Stimulated activated CD8-positive, alpha-beta memory T cell treated with anti-CD3 and anti-CD28 coated beads, Interleukin-7, amount 100 ng/mL, for 1 hour (primary cell): ENCODE data around the gene TMEM54.

Experiments used
- DNase-seq, 2 donors: peaks; one replicate each; pipeline ENCODE4 v3.0.0-alpha.2; 2020; ENCODE audit warnings: low read depth in 2 of 2

TMEM54 gene

DNA sequence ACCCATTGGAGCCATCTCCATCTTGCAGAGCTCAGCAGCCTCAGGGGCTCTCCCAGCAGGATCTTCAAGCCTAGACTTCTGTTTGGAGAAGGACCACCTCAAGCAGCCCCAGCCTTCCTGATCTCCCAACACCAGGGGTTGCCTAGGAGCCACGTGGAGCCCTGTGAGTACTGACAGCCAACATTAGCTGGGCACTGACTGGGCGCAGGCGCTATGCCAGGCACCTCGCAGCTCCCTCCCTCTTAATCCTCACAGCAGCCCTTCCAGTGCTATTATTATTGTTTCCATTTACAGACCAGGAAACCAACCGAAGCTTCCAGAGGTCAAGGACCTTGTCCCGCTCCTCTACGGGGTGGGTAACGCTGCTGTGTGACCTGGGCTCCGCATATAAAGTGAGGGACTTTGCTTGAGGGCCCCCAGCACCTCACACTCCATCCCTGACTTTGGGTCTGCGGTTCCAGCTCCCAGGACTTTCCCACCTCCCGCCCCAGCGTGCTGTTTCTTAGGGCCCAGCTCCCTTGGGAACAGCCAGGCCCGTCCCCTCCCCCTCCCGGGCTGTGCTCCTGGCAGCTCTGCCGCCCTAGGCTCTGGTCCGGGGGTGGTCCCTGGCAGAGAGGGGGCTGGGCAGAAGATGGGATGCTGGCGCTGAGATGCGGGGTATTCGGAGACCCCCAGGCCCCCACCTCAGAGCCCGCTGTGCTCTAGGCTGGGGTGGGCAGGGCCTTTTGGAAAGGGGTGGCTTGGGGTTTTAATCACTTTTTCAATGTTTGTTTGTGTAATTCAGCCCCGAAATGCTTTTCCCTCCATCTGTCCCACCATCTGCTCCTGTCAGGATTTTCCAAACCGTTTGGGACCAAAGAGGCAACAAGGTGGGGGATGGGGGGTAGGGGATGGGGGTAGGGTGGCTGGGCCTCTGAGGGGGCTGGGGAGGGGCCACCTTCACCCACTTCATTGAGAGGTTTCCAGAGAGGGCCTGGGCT lies 19.0 kb downstream of the TMEM54 start:
- no peak for DNase-seq

DNA sequence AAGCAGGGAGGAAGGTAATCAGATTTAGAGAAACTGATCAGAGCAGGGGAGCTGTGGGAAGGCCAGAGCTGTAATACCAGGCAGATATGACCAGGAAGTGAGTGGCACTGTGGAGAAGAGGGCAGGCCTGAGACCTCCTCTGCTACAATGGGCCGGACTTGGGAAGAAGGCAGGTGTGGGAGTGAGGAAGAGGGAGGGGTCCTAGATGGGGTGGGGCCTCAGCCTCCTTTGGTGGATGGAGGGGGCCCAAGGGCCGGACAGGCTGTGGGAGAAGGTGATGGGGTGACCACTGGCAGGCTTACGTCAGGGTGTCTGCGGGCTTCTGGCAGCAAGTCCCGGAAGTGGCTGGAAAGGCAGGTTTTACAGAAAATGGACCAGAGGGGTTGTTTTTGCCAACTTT lies 19.9 kb downstream of the TMEM54 start:
- DNase-seq: no peak

DNA sequence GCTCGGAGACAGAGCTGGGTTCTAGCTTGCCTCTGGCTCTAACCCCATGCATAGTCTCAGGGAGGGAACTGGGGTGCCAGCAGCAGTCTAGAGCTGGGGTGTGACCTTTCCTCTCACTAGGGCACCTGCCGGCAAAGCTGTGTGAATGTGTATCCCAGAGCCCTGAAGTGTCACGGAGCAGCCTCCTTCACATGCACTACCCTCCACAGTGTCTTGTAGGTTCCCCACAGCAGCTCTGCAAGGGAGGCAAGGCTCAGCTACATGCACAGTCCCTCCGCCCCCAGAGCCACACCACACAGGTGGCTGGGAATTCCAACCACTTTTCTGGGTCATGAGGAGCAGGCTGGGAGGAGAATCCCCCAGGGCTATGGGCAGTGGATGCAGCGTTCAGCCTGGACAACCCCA lies 22.6 kb downstream of the TMEM54 start:
- DNase-seq: no peak

DNA sequence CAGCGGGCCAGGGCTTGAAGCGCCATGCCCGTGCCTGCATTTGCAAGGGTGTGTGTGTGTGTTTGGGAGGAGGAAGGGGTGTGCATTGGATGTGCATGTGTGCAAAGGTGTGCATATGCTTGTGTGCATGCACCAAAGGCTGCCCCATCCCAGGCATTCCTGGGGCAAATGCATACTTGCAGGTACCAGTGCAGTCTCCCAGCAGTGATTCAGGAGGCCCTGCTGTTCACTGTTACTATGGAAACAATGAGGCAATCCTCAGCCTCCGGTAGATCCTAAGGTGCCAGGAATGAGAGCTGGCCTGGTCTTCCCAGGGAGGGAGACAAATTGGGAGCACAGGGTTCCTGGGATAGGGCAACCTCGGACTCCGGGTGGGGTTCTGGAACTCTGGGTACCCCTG lies 23.0 kb downstream of the TMEM54 start:
- no peak for DNase-seq

DNA sequence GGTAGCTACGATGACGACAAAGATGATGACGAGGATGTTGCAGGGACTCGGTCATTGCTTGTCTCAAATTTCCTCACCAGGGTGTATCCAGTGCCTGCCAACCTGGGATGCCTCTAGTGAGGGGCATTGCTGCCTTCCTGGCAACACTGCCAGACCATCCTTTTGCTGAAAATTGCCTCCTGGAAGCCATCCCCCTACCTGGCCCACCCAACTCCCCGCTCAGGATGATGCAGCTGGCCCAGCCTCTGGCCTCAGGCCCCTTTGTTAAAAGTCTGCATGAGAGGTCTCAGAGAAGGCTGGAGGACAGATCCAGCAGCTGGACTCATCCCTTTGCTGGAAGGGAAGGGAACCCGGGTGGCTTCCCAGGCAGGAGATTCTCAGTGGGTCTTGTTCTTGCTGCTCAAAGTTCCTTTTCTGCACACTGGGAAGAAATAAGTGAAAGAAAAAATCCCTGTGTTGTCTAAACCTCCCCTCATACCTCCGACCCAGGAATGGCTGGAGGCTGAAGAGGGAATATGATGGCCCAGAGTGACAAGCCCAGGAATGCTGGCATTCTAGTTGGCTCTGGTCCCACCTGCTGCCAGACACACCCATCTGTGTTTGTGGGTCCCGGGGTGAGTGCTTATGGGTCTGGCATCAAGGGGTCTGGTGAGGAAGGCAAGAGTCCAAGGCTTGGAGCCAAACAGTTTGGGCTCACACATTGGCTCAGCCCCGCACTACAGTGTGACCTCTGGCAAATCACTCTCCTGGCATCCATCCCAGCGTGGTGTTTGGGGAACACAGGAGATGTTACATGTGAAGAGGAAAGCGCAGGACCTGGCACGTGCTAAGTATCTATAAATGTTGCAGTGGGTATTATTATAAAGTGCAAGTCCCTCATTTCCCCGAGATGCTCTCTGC lies 23.7 kb downstream of the TMEM54 start:
- DNase-seq: no peak

DNA sequence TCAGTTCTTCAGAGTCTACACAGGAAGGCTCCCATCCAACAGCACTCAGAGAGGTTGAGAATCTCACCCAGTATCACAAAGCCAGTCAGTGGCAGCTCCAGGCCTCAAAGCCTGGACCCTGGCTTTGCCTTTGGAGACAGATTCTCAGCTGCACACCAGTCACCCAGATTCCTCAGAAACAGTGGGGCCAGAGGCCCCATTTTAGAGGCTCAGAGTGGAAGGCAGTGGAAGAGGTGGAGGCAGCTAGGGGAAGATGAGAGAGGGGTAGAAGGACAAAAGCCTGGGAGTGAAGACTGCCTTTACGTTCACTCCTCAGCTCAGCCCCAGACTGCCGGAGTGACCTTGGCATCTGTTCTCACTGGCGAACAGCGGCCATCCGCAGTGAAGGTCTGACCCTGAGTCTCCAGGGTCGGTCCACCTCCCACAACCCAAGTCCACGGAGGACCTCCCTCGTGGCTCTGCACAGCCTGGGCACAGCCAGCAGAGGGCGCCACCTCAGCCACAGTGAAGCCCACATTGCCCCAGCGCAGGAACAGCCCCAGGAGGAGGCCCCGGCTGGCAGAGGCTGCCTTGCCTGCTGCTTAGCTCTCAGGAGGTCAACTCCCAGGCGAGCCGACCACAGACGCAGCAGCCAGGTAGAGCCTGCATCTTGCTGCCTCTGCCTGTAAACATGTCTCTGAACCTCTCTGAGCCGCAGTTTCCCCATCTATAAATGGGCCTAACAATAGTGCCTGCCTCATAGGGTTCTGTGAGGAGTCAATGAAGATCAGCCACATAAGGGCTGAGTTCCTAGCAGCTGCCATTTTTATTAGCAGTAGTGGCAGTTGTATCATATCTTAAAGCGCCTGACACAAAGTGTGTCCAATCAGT lies 24.6 kb downstream of the TMEM54 start:
- DNase-seq: peak in 1 of 2 donors; percentile 20

DNA sequence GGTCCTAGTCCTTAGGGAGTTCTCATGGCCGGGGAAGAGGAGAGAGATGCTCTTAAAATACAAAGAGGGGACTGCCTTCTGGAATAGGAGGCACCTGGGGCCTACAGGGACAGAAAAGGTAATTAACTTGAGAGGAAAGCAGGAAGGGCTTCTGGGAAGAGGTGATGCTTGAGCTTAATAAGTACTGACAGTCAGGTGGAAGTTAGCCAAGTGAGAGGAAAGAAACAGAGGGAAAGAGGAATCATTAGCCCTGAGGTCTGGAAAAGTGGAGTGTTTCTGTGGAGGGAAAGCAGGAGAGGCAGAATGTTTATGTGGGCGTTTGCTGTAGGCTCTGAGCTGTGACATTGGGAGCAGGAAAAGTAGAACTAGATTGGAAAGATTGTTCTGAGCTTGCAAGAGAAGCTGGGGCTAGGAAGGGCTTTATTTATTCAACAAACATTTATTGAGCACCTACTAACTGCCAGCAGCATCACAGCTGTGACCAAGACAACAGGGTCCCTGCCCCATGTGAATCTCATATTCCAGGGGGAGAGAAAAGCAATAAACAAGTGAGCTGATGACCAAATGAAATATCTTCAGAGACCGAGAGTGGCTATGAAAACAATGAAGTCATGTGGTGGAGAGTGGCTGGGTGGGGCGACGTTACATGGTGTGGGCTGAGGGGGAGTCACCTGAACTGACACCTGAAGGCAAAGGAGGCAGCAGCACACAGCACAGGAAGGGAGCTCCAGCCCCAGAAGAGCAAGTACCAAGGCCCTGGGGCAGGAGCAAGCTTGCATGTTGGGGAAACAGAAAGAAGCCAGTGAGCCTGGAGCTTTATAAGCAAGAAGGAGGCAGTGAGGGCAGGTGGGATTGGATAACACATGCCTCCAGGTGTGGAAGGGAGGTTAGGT lies 26.1 kb downstream of the TMEM54 start:
- DNase-seq: no peak

DNA sequence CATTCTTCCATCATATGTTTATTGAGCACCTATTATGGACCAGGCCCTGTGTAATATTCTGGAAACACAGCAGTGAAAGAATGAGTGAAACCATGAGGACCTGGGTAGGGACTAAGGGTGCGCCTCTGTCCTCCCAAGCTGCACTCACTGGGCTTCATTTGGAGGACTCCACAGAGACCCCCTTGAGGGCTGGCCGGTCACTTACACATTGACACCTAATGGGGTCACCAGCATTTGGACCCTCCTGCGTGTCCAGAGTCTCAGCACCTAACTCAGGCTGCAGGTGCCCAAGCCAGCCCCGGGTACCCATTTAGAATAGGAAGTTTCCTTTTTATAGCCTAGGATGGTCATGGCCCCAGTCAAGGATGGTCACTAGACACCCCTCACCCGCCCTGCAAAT lies 27.7 kb downstream of the TMEM54 start:
- DNase-seq: no peak

DNA sequence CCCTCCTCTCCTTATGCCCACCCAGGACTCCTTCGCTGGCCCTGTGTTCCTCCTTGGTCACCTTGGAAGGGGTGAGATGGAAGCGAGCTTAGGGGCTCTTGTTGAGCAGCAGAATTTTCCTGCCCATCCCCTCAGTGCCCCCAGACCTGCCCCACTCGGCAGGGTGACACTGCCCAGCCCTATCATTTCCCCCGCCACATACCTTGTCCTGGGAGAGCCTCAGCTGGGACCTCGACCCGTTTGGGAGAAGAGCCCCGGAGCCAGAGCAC lies 29.1 kb downstream of the TMEM54 start:
- no peak for DNase-seq

DNA sequence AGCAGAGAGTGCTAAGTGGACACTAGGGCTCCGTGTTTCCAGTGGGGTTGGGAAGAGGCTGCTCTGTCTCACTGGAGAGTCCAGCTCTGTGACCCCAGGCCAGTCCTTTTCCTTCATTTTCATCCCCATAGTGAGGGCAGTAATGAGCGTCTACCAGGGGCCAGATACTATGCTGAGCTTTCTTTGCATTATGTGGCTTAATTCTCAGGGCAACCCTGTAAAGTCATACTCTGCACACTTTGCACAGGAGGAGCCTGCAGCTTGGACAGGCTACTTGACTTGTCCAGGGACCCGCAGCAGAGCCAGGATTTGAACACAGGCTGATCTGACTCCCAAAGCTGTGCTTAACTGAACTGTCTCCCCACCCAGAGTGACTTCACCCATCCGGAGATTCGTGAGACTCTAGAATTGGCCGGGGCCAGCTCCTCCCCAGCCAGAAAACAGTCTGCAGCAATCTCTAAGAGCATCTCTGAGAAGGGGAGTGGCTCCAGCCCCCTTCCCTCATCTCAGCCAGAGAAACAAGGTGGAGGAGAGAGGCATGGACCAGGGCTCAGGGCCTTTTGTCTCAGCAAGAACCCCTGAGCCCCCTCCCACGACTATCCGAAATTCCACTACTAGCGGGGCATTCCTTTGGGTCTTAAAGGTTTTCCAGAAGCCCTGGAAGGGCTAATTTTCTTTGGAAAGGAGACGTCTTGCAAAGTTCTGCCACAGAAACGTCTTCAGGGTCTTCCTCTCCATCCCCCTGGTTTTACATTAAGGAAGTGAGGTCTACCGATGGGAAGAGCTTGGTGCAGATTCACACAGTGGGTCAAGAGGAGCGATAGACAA lies 29.6 kb downstream of the TMEM54 start:
- DNase-seq: no peak

DNA sequence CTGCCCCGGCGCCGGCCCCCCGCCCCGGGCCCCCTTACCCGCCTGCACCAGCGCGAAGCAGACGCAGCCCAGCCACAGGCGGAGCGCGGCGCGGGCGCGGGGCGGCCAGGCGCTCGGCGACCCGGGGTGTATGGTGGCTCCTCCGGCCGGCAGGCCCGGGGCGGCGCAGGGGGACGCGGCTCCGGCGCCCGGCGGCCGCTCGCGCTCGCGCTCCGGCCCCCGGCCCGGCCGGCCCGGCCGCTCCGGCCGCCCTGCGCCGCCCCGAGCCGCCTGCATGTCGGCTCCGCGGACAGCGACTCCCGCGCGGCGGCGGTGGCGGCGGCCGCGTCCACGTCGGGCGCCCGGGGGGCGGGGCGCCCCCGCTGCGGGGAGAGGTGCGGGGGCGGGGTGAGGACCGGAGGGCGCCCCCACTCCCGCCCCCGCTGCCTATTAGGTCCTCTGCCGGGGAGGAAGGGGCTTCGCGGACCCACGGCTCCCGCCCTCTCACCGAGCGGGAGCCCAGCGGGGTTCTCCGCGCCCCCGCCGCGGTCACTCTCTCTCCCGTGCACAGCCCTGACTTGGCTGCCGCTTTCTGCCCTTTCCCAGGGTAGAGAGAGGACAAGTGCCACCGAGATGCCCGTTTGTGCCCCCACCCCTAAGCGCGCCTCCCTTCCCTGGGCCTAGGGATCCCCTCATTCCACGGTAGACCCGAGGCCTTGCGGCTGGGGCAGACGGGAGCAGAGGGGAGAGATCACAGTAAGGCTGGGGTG lies 30.4 kb downstream of the TMEM54 start, which contains the start of gene FNDC5:
Gene FNDC5 (minus strand): TSS at position 298 of the 749 bp plus-strand sequence.
- no peak for DNase-seq

DNA sequence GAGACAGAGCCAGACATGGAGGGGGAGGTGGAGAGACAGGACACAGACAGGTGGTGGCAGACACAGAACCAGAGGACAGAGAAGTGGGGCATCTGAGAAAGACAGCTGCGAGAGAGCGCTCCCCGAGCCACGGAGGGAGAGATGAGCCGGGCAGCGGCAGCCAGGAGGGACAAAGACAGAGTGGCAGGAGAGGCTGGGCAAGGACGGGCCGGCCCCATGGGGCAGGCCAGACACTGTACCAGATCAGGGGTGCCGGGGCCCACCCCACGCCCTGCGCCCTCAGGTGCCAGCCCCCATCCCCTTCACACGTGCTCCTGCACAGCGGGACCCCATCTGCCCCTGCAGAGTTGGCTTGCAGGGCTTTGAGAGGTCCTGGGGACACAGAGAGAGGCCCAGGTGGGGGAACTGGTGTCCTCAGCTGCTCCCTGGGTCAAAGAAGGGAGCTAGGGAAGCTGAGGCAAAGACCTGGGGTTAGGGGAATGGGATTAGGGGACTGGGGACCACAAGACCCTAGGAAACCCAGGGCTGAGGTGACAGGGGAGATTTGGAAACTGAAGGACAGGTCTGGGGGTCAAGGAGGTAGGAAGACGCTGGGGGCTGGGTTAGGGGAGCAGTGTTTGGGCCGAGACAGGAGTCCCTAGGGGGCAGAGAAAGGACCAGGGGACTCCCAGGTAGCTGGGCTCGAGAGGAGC lies 31.1 kb downstream of the TMEM54 start:
- DNase-seq: no peak

DNA sequence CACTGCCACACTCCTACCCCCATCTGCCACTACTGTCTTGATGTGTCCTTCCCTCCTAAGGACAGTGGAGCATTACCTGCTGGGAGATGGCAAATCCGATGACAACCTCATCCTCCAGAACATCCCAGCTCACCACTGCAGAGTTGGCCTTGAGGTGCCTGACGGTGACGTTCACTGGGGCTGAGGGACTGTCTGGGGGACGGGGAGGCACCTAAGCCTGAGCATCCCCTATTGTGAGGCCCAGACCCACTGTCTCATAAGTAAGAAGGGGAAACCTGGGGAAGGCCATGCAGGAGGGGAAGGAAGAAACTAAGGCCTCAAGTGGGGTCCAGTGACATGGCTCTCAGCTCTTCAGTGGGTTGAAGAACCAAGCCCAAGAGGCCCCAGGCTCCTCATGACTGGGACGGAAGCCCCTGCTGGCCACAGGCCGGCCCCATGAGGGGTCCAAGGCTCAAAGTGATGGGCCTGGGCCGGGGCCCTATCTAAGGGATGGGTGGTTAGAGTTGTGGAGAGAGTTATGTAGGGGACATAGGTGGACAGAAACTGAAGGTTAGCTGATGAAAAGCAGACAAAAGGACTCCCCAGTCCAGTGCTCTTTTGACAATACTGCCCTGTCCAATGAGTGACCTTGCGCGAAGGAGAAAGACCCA lies 32.3 kb downstream of the TMEM54 start:
- DNase-seq: no peak

DNA sequence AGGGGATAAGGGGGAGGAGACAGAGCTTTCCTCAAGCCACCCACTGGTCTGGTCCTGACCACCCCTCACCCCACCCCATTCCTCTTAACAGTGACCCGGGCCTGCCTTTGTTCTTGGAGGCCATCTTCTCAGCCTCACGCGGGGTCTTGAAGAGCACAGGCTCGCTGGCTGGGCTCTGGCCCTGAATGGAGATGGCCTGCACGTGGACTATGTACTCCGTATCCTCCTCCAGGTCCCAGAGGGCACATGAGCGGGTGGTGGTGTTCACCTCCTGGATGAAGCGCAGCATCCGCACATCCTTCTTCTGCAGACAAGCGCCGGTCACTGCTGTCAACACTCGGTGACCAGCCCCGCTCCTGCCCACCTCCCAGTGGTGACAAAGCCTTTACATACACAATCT lies 33.1 kb downstream of the TMEM54 start:
- no peak for DNase-seq

DNA sequence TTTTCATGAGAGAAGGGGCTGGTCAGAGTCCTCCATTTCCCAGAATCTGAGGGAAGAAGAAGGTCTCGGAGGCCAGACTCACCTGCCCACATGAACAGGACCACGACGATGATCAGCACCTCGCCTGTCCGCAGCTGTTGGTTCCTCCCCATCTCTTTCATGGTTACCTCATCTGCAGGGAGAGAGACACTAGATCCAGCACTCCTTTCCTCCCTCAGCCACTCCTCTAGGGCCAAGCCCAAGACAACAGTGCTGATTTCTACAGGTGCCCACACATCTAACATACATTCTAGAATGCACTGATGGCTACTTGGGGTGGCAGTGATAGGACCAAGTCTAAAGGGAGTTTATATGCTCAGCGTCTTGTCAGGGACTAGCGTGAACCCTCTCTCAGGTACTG lies 33.5 kb downstream of the TMEM54 start:
- DNase-seq: no peak

DNA sequence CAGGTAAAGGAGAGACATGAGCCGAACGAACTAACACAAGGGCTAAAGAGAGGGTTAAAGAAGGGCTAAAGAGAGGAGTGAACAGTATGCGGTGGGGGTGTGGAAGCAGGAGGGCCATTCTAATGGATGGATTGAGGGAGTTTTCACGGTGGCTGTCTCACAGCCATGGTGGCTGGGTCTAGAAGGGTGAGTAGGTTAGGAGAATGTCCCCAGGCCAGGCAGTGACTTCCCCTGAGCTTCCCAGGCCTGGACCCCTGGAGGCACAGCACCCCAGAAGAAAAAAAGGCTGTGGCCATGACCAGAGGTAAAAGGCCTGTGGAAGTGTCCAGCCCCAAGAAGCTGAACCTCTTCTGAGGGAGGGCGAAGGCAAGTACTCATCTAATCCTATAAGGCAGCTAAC lies 34.0 kb downstream of the TMEM54 start:
- no peak for DNase-seq

DNA sequence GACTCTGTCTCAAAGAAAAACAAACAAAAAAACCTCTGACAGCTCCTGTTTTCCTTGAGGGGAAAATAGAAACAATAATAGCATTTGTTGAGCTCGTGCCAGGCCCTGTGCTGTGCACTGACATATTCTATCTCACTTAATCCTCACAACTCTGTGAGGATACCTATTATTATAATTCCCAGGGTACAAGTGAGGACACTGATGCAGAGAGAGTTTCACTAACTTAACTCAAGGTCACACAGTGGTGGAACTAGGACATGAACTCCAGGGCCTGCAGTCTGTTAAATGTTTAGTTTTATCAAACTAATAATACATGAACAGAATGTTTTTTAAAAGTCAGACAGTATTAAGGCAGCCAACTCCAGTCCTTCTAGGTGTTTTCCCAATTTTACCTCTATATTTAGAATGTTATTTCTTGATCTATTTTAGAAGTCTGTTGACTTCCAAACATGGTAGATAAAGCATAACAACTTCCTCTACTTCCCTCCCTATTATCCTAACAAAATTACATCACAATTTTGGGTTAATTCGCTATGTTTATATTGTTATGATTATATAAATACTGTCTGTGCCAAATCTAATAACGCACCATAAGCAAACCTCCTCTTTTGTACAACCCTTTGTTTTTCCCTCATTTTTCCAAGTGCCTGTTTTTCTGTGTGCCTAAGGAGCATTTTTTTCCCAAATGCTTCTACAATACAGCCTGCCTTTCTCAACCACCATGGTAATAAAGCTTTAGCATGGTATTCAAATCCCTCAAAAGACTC lies 35.4 kb downstream of the TMEM54 start:
- no peak for DNase-seq
